GM19193 (cell line): Measurements from ENCODE around the gene EEF1A2.

ENCODE experiments used
- POLR2A ChIP-seq: IDR thresholded peaks from 4 replicates; pipeline ENCODE4 v1.6.1; 2011; ENCODE audit not compliant: insufficient read depth, insufficient read length; ENCODE audit errors: extremely low read depth

The EEF1A2 gene

DNA sequence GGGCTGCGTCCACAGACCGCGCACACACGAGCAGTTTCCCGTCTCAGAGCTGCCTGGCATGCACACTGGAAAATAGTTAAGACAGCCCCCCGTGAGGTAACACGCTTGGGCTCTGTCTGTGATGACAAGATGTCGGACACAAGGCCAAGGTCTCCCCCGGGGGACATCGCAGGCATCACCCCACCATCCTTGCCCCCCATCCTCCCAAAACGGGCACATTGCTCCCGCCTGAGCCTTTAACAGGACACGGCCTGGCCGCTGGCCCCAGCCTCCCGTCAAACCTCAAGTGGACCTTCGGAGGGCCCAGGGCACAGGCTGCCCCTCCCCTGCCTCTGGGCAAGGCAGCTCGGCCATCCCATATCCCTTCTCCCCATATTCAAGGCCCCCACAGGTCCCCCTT is 32.0 kb downstream of the EEF1A2 start:
- no peak for TF ChIP-seq POLR2A

DNA sequence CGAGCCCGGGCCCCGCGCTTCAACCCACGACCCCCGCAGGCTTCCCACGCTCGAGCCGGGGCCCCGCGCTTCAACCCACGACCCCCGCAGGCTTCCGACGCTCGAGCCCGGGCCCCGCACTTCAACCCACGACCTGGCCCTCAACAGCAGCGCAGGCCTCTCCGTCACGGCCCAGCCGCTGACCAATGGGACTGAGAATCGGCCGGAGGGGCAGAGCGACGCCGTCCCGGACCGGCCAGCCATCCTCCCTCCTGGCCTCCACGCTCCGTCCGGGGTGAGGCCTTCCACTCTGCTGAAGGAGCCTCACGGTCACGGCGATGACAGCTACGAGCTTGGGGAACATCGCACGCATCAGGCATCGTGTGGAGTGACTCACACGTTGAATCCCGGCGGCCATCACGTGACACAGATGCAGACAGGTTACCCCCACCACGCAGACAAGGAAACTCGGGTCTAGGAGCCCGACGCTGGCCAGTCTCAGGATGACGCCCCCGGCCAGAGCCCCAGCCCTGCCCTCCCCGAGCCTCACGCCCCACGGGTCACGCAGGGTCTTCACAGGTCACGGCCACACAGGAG is 32.5 kb downstream of the EEF1A2 start:
- no peak for TF ChIP-seq POLR2A

DNA sequence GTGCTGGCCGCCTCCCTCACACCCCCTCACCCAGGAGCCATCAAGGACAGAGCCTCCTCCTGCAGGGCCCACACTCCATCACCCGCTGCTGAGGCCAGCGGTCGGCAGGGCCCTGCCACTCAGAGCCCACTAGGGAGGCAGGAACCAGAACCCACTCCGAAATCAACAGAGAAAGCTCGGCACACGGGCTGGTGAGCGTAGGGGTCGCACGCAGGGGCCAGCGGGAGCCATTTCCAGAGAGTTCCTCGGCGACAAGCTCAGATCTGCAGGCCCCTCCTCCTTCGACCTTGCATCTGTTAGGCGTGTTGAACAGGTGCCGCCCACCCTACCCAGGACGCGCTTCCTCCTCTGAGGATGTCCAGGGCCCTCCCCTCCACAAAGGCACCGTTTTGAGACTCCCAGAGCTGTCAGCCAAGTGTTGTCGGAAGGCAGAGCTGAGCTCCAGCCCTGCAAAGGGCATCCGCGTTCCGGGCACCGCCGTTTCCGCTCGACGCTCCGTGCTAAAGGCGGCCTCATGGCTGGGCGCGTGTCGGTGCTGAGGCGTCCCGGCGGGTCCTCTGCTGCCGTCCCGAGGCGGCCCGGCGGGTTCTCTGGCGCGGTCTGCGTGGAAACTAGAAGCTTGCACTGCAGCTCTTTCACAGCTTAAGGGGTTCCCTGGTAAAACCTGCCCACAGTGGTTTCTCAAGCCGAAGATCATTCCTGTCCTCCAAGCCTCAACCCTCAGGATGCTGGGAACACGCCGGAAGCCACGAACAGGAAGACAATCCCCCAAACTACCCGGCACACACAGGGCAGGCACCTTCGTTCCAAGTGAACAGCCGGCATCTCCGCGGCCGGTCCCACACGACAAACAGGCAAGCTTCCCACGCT is 33.3 kb downstream of the EEF1A2 start:
- TF ChIP-seq POLR2A = no peak

DNA sequence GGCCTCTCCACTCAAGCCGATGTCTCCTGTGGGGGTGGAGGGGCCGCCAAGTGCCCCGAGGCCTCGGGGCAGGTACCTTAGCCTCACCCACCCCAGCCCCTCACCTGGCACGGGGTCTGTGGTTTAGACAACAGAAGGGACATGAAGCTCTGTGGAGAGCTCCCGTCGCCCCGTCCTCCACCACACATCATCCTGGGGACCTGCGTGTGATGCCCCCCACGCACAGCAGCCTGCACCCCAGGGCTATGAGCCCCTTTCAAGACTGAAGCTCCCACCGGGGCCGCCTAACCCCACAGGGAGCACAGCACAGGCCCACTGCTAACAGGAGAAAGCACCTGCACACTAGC is 34.6 kb downstream of the EEF1A2 start:
- no peak for TF ChIP-seq POLR2A

DNA sequence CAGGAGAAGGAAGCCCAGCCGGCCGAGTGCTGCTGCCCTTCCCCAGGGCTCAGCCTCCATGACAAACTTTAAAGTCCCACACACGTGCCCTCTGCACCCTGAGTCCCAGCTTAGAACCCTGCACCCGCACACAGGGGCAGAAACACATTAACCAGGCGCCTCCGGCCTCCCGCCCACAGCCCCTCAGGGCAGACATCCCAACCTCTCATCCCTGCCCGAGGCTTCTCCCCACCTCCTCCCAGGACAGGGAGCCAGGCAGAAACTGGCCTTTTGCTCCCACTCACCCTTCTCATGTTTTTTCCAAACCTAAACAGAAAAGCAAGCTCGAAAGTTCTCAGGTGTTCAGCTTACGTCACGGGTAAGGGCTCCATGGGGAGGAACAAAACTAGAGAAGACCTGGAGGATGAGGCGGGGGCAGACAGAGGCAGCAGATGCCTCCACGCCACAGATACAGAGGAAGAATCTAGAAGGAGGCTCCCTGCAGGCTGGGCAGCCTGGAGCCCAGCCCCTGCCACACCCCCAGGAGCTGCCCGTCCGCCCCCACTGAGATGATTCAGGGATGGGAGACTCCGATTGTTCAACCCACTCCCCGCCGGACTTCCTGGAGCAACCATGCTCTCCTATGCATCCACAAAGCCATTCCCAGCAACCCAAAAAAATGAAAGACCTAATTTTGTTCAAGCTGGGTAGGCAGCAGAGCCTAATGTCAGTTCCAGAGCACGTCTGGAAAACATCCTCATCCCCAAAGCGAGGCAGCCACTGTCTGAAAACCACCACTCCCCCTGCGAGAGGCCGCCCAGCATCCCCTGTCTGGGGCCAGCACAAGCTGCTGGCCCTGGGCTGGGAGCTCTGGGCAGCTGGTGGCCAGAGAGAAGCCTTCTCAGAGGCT is 35.2 kb downstream of the EEF1A2 start:
- no peak for TF ChIP-seq POLR2A

DNA sequence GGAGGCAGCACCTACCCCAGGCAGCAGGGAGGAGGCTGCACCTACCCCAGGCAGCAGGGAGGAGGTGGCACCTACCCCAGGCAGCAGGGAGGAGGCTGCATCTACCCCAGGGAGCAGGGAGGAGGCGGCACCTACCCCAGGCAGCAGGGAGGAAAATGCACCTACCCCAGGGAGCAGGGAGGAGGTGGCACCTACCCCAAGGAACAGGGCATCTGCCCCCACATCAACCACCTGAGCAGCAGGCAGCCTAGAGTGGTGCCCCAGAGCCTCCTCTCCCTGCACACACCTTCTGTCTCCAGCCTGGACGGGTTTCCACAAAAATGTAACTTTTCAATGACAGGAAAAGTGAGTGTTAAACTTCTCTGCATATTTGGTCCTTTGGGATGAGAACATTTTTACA is 36.6 kb downstream of the EEF1A2 start:
- TF ChIP-seq POLR2A = no peak

DNA sequence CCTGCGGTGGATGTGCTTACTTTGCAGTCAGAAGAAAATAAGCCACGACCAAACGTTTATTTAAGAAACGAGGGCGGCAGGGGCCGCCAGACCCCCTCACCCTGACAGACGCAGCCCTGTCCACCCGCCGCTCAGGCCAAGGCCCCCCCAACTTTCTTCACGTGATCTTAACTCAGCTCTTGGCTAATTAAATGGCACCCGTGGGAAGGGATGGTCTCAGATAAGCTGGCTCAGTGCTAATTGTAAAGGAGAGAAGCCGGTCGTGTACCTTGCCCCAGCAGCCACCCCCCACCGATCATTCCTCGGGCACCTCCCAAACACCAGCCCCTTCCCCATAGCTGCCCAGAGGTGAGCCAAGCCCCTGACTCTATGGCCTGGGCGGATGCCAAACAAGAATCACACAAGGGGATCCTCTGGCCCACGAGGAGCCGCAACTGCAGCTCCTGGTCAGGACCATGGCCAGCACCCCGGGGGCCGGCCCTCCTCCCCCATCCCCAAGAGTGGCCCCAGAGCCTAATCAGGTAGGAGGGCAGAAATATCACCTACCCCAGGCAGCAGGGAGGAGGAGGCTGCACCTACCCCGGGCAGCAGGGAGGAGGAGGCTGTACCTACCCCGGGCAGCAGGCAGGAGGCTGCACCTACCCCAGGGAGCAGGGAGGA is 37.6 kb downstream of the EEF1A2 start:
- TF ChIP-seq POLR2A = no peak

DNA sequence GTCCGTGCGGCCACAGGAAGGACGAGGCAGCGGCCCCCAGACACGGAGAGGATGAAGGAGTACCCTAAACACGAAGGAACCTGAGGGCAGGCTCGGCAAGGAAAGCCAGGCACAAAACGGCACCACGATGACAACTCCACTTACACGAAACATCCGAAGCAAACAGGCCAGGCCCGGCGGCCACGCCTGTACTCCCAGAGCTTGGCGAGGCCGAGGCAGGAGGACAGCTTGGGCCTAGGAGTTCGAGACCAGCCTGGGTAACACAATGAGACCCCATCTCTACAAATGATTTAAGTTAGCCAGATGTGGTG is 39.9 kb downstream of the EEF1A2 start:
- no peak for TF ChIP-seq POLR2A

DNA sequence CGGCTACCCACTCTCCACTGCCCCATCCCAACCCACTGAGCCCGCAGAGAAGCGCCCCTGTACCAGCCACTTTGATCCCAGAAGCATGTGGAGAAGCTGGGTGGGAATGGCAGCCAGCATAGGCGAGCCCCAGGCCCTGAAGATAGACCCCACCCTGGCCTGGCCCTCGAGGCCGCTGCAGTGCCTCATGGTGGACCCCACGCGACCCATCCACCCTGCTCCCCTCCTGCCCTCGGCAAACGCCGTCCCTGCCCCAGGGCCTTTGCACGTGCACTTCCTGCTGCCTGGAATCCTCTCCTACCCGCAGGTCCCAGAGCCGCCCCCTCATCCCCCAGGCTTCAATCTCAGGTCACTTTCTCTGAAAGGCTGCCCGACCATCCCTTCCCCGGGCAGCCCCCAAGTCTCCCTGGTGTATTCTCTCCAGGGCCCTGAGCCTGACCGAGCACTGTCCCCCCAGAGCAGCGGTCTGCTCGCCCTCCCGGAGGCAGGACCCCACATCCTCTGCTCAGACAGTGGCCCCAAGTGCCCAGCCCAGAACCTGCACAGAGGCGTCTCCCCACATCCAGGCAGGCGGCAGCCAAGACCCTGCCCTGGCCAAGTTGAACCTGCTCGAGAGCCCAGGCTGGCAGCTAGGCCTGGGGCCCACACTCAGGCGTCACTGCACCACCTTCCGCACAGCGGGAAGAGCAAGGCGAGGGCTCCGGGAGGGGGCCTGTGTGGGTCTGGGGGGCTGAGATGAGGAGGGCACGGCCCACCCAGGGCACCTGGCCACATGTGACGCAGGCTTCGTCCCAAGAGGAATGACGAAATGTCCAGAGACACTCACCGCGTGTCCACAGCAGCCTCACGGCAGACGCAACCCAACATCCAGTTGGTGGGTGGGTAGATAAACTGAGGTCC is 40.5 kb downstream of the EEF1A2 start:
- no peak for TF ChIP-seq POLR2A

DNA sequence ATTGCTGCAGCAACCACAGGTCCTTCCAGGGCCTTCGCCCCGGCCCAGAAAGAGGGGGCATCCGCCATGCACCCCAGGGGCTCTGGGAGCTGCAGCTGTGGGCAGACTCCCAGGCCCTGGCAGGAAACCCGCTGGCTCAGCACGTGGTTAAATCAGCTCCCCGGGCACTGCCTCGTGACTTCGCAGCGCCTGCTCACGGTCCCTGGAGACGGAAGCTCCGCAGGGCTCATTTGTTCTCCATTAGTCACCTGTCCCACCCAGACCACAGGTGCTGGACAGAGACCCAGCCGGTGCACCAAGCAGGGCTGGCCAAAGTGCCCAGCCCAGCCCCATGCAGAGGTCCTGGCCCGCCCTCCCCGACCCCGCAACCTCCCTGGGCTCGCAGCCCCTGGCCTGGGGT is 41.1 kb downstream of the EEF1A2 start:
- TF ChIP-seq POLR2A = no peak

DNA sequence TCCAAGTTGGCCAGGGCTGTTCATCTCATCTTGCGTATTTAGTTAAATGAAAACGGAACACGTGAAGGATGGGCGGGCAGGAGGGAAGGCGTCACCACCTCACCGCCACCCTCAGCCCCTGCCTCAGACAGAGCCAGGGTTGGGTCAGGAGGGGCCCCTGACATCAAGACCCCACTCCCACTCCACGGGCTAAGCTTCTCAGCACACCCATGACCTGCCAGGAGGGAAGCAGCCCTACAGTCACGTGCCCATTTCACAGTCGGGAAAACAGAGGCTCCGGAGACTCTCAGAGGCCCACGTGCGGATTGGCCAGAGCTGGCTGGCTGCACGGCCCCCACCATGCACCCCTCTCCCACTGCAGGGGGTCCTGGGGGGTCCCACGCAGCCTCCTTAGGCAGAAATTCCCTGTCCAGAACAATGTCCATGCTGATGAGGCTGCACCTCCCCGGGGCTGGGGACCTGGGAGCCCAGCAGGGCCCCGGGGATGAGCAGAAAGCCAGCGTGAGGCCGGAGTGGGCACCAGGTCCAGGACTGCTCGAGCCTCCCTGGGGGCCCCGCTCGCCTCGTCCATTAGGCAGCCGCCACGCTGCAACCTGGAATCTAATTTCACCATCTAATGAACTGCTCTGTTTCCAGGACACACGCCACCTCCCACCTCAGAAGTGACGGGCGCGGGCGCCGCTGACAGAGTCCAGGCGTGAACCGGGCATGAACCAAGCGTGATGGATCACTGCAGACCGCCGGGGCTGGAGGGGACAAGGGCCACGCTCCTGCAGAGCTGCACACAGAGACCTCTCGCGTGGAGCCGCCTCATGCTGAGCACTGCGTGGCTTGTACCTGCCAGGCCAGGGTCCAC is 42.2 kb downstream of the EEF1A2 start:
- no peak for TF ChIP-seq POLR2A

DNA sequence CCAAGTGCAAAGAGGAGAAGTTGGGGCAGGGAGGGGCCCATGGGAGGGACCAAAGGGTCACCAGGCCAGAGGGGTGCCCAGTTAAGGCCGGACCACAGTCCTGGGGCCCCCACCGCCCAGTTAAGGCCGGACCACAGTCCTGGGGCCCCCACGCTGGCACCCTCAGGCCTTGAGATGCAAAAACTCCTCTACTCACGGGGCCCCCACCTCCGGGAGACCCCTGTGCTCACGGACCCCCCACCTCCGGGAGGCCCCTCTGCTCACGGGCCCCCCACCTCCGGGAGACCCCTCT is 43.4 kb downstream of the EEF1A2 start:
- TF ChIP-seq POLR2A = no peak

DNA sequence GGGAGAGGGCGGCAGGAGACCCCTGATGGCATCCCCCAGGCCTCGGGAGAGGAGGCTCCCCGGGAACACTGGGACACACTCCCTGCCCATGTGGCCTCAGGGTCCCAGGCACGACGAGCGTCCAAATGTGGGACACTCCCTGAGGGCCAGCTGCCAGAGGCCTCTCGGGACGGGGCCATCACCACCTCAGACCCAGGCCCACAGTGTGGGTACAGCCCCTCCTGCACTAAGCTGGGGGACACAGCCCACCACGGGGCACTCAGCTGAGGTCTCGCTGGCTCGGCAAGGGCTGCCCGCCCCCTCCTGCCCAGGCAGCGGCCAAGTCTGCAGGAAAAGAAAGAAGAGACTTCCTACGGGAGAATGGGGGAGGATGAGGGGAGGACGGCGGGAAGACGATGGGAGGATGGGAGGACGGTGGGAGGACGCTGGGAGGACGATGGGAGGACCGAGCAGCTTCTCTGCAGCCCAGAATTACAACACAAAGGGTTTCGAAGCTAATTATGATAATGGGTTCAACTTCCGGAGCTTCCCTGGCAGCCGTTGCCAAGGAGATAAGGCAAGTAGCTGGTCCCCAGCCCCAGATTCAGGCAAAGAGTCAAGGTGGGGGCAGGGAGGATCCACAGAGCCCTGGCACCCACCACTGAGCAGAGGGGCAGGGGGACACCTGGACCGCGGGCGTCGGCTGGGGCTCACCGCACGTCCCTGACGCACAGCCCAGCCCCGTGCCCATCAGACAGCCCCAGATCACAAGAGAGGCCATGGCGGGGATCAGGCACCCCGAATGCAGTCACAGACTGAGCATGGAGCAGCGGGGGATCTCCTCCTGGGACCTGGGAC is 43.9 kb downstream of the EEF1A2 start:
- TF ChIP-seq POLR2A = no peak
